Activated naive CD4-positive, alpha-beta T cell treated with anti-CD3 and anti-CD28 coated beads, Interleukin-2, amount 10 ng/mL, durations not matched to agents 7 days and 5 days (primary cell): ENCODE data around the gene GRK7.
A peak's percentile ranks its signal among the peaks of the same experiment; 100 is the strongest.
"Not testable (repeated sequence)": the region's sequence is repeated elsewhere in the genome, so short reads cannot be mapped to it uniquely, and the experiment has no call there.

Source experiments
- CTCF ChIA-PET: fragments of 350-600 bp; sonication (Branson Sonifier 250); formaldehyde crosslinking; loops from one replicate; lab custom pipeline; 2021; ENCODE audit warnings: antibody characterized with exemption; lab: Charles Lee
- DNase-seq: peaks from one replicate; pipeline ENCODE4 v3.0.0-alpha.2; 2020
- H3K27ac Mint-ChIP-seq: one replicate; pipeline ENCODE4 v1.8.0; 2021; ENCODE audit warnings: mild to moderate bottlenecking, moderate library complexity, mixed read lengths
- H3K27me3 Mint-ChIP-seq: one replicate; pipeline ENCODE4 v1.8.0; 2021; ENCODE audit warnings: mild to moderate bottlenecking, mixed read lengths
- H3K36me3 Mint-ChIP-seq: one replicate; pipeline ENCODE4 v1.8.0; 2021; ENCODE audit warnings: mixed read lengths
- H3K4me1 Mint-ChIP-seq: one replicate; pipeline ENCODE4 v1.8.0; 2021; ENCODE audit warnings: mixed read lengths
- H3K4me3 Mint-ChIP-seq: one replicate; pipeline ENCODE4 v1.8.0; 2021; ENCODE audit warnings: mild to moderate bottlenecking, moderate library complexity, mixed read lengths
- H3K9me3 Mint-ChIP-seq: one replicate; pipeline ENCODE4 v1.8.0; 2021; ENCODE audit warnings: mixed read lengths

The GRK7 gene

DNA sequence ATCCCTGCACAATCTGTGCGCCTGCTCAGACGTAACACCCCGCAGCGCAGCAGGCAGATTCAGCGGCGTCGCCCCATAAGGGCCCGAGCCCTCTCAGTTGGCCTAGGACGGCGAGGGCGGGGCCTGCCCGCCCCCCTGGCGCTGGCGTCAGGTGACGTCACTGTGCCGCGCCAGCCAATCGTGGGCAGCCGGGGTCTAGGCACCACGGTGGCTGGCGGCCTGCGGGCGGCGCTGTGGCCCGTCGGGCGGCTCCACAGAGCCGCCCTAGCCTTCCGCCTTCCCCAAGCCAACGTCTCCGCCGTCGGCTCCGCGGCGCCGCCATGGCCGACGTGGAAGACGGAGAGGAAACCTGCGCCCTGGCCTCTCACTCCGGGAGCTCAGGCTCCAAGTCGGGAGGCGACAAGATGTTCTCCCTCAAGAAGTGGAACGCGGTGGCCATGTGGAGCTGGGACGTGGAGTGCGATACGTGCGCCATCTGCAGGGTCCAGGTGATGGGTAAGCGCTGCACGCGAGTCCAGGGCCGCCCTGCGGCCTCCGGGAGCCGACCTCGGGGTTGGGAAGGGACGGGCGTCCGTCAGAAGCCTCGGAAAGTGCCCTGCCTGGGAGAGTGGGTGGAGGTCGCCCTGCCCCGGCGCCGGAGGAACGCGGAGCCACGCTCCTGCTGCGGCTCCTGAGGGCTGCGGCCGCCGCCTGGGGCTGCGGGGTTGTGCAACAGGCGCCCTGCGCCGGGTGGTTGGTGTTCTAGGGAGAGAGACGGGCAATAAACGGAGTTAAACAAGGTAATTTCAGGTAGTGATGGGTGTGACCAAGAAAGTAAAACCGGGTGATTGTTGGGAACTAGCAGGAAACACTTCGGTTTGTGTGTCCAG, 25.0 kb upstream of the GRK7 start, which contains the start of gene RNF7:
Gene RNF7 (plus strand): TSS at position 277 of the 869 bp plus-strand sequence. CDS start 44 bp downstream, at position 321.
- H3K27ac Mint-ChIP-seq, result peak within 1 kb of the TSS; percentile 99
- CTCF ChIA-PET, result interaction anchor here (0.6 to 3.4 kb wide), 16 partner anchors 10 to 373 kb away, joined by 3 to 42 read pairs (median 4); no protein-coding TSS in a partner anchor
- H3K4me3 Mint-ChIP-seq, result peak within 1 kb of the TSS; percentile 100
- no peaks in the 10 kb centered on the region for H3K9me3 Mint-ChIP-seq
- DNase-seq, result peak; percentile 96
- peaks cover 8% of the 10 kb centered on the region for H3K27me3 Mint-ChIP-seq
- peaks cover 42% of the 10 kb centered on the region for H3K4me1 Mint-ChIP-seq
- H3K36me3 Mint-ChIP-seq, result peaks cover 13% of the 10 kb centered on the region

DNA sequence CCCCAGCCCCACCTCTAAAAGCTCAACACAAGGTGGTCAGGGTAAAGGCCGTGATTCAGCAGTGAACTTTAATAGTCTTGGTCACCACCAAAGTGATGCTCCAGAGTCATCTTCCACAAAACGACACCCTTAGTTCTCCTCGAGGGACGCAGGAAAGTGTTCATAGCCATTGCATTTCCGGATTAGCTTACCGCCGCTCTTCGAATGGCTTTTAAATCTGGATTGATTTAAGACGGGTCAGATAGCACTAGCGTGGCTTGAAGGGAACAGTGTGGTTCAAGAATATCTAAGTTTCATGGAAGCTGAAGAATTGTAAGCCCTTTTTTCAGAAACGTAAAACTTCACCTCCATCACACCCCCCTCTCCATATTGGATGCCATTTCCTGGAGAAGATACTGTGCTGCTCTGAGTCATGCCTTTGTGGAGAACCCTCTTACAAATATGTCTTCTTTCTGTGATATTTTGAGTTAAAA, 24.3 kb upstream of the GRK7 start:
- peak; percentile 35 for DNase-seq
- H3K4me3 Mint-ChIP-seq, result peak overlapping the region; percentile 100
- peak overlapping the region; percentile 99 for H3K27ac Mint-ChIP-seq
- peaks cover 13% of the 10 kb centered on the region for H3K36me3 Mint-ChIP-seq
- peaks cover 8% of the 10 kb centered on the region for H3K27me3 Mint-ChIP-seq
- no peaks in the 10 kb centered on the region for H3K9me3 Mint-ChIP-seq
- peaks cover 42% of the 10 kb centered on the region for H3K4me1 Mint-ChIP-seq
- CTCF ChIA-PET, result interaction anchor here (0.6 to 3.4 kb wide), 16 partner anchors 10 to 372 kb away, joined by 3 to 42 read pairs (median 4); no protein-coding TSS in a partner anchor

DNA sequence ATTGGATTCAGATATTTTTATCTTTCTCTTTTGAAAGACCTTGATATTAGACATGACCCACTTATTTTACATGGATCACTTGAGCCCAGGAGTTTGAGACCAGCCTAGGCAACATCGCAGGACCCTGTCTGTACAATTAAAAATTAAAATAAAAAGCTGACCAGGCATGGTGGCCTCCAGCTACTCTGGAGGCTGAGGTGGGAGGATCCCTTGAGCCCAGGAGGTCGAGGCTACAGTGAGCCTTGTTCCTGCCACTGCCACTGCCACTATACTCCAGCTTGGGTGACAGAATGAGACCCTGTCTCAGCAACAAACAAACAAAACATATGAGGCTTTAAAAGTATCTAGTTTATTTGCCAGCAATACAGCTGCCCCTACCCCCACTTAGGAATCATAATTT, 23.5 kb upstream of the GRK7 start:
- no peaks in the 10 kb centered on the region for H3K9me3 Mint-ChIP-seq
- H3K27me3 Mint-ChIP-seq, result peaks cover 4% of the 10 kb centered on the region
- H3K27ac Mint-ChIP-seq, result peak overlapping the region; percentile 11
- peak overlapping the region; percentile 100 for H3K4me3 Mint-ChIP-seq
- no peak for DNase-seq
- H3K36me3 Mint-ChIP-seq, result peaks cover 20% of the 10 kb centered on the region
- peaks cover 45% of the 10 kb centered on the region for H3K4me1 Mint-ChIP-seq
- CTCF ChIA-PET, result interaction anchor here (1.7 to 3.4 kb wide), 5 partner anchors 13 to 174 kb away, joined by 3 to 42 read pairs (median 10); no protein-coding TSS in a partner anchor

DNA sequence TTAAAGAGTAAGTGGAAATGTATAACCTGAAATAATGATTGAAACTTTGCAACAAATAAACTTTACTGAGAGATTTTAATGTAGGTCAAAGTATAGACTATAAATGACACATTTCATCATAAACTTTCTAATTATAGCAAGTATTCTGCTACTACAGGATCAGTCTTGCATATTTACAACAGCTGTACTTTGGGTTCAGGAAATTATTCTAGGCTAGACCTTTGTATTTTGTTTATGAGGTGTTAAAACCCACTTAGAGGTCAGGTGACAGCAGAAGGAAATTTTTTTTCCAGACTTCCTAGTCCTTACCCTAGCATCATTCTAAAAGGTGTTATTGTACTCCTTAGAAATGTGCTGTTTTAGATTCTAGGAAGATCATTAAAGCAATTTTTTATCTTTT, 22.9 kb upstream of the GRK7 start:
- Mint-ChIP-seq H3K4me1 (peaks cover 45% of the 10 kb centered on the region), H3K36me3 (peaks cover 23% of the 10 kb centered on the region)

DNA sequence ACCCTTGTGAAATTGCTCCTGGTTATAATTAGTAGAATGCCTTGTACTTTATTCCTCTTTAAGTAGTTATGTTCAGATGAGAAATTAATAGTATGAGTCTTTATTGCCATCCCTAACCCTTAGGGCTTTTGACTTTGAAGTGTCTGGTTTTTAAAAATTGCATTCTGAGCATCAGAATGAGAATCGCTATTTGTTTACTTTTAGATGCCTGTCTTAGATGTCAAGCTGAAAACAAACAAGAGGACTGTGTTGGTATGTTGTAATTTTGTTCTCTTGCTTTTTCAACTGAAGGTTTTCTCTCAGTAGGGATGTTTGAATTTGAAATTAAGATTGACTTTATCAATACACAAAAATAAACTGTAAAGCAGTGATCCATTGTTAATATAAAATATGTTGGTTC, 19.9 kb upstream of the GRK7 start:
- Mint-ChIP-seq H3K4me3 (no peak overlapping the region), H3K36me3 (peaks cover 44% of the 10 kb centered on the region), H3K27me3 (no peaks in the 10 kb centered on the region), H3K27ac (no peak overlapping the region), H3K4me1 (peaks cover 32% of the 10 kb centered on the region), H3K9me3 (no peaks in the 10 kb centered on the region)
- no peak for DNase-seq
- CTCF ChIA-PET, result no interaction called here

More for the DNA sequence above, 22.9 kb upstream of the GRK7 start:
- no peaks in the 10 kb centered on the region for H3K9me3 Mint-ChIP-seq
- DNase-seq, result no peak
- peaks cover 4% of the 10 kb centered on the region for H3K27me3 Mint-ChIP-seq
- CTCF ChIA-PET, result interaction anchor here (1.7 to 3.4 kb wide), 3 partner anchors 12 to 134 kb away, joined by 3 to 42 read pairs (median 9); no protein-coding TSS in a partner anchor
- H3K27ac Mint-ChIP-seq, result no peak overlapping the region
- no peak overlapping the region for H3K4me3 Mint-ChIP-seq

DNA sequence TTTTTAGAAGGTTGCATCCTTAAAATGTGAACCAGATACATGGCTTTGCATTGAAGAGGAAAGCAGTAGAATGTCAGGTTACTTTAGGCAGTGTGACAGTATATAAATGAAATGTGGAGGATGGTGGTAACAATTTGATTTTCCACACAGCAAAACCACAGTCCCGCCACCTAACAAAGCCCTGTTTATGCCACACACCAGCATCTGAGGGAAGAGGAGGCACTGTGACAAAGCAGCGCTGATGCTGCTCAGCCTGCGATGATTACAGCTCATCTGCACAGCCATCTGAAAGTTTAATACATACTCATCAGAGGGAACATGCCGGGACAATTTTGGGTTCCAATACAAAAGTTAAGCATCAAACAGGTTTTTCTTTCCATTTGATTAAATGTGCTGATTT, 16.2 kb upstream of the GRK7 start:
- Mint-ChIP-seq H3K27me3 (no peaks in the 10 kb centered on the region), H3K4me1 (peaks cover 7% of the 10 kb centered on the region), H3K9me3 (no peaks in the 10 kb centered on the region), H3K27ac (no peak overlapping the region), H3K4me3 (no peak overlapping the region), H3K36me3 (peaks cover 44% of the 10 kb centered on the region)
- no peak for DNase-seq
- CTCF ChIA-PET, result no interaction called here

DNA sequence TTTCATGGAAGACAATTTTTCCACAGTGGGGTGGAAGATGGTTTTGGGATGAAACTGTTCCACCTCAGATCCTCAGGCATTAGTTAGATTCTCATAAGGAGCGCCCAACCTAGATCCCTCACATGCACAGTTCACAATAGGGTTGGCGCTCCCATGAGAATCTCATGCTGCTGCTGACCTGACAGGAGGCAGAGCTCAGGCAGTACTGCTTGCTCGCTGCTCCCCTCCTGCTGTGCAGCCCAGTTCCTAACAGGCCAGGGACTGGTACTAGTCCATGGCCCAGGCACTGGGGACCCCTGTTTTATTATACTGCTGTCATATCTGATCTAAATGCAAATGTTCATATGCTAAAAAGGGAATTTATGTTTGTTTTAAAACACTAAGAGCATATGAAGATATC, 9.8 kb upstream of the GRK7 start:
- Mint-ChIP-seq H3K36me3 (peaks cover 11% of the 10 kb centered on the region), H3K4me1 (no peaks in the 10 kb centered on the region), H3K27ac (no peak overlapping the region), H3K9me3 (no peaks in the 10 kb centered on the region), H3K4me3 (no peak overlapping the region), H3K27me3 (no peaks in the 10 kb centered on the region)
- no peak for DNase-seq
- CTCF ChIA-PET, result interaction anchor here (1.3 to 1.7 kb wide), 2 partner anchors 12 to 14 kb away, joined by 3 to 9 read pairs; partner anchors contain the start of gene RNF7

DNA sequence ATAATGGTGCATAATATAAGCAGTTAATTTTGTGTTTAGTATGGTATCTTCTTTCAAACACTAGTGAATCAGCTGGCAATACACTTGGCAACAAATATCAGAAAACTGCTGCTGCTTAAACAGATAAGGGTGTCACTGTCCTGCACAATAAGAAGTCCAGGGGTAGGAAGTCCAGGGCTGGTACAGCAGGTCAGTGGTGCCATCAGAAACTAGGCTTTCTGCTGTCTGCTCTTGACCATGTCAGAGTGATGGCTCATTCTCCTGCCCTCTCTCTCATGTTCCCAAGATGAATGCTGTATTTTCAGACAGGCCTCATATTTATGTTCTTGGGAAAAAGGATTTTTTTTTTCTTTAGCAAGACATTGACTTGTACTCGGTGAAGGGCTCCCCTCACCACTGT, 9.2 kb upstream of the GRK7 start:
- Mint-ChIP-seq H3K4me3 (no peak overlapping the region), H3K36me3 (peaks cover 8% of the 10 kb centered on the region), H3K27me3 (no peaks in the 10 kb centered on the region), H3K27ac (no peak overlapping the region), H3K9me3 (no peaks in the 10 kb centered on the region), H3K4me1 (no peaks in the 10 kb centered on the region)
- CTCF ChIA-PET, result no interaction called here
- no peak for DNase-seq

DNA sequence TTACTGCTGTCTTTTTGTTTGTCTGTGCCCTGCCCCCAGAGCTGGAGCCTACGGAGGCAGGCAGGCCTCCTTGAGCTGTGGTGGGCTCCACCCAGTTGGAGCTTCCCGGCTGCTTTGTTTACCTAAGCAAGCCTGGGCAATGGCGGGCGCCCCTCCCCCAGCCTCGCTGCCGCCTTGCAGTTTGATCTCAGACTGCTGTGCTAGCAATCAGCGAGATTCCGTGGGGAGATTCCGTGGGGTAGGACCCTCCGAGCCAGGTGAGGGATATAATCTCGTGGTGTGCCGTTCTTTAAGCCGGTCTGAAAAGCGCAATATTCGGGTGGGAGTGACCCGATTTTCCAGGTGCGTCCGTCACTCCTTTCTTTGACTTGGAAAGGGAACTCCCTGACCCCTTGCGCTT, 656 bp upstream of the GRK7 start:
- H3K27me3 Mint-ChIP-seq, H3K36me3 Mint-ChIP-seq, CTCF ChIA-PET, H3K9me3 Mint-ChIP-seq, H3K4me1 Mint-ChIP-seq, H3K4me3 Mint-ChIP-seq, H3K27ac Mint-ChIP-seq, DNase-seq: not testable (repeated sequence)

DNA sequence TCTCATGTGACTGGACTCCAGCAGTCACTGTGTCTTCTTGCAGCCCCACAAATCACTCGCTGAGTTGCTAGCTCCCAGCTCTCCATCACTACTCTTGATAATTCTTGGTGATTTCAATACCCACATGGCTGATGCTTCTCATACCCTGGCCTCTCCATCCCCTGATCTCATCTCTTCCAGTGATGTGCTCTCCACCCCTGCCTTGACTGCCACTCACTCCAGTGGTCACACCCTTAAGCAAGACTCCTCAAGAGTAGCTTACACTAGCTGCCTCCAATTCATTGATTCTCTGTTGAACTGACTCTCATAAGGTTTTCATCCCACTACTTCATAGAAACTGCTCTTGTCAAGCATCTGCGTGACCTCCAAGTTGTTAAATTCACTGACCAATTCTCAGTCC, 837 bp downstream of the GRK7 start:
- no peak for DNase-seq
- Mint-ChIP-seq H3K9me3 (no peaks in the 10 kb centered on the region), H3K4me3 (no peak overlapping the region), H3K4me1 (peaks cover 14% of the 10 kb centered on the region), H3K27ac (no peak overlapping the region), H3K27me3 (no peaks in the 10 kb centered on the region), H3K36me3 (no peaks in the 10 kb centered on the region)
- CTCF ChIA-PET, result interaction anchor here (0.6 kb wide), 1 partner anchor 463 kb away, joined by 4 read pairs; no protein-coding TSS in a partner anchor

DNA sequence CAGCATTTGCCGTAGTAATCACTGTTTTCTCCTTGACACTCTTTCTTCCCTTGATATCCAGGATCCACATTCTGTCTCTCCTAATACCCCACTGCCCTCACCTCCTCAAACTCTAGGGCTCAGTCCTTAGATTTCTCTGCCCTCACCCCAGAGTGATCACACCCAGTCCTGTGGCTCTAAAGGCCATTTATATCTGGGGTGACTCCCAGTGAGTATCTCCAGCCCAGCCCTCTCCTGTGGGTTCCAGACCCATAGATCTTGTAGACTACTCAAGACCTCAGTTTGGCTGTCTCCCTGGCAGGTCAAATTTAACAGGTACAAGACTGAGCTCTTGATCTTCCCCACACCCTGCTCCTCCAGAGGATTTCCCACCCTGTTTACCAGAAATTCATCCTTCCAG, 1.3 kb downstream of the GRK7 start:
- H3K4me1 Mint-ChIP-seq, result peaks cover 14% of the 10 kb centered on the region
- H3K27ac Mint-ChIP-seq, result no peak overlapping the region
- CTCF ChIA-PET, result interaction anchor here (1.1 kb wide), 1 partner anchor 13 kb away, joined by 3 read pairs; no protein-coding TSS in a partner anchor
- H3K9me3 Mint-ChIP-seq, result no peaks in the 10 kb centered on the region
- no peak for DNase-seq
- no peaks in the 10 kb centered on the region for H3K36me3 Mint-ChIP-seq
- no peak overlapping the region for H3K4me3 Mint-ChIP-seq
- H3K27me3 Mint-ChIP-seq, result no peaks in the 10 kb centered on the region

DNA sequence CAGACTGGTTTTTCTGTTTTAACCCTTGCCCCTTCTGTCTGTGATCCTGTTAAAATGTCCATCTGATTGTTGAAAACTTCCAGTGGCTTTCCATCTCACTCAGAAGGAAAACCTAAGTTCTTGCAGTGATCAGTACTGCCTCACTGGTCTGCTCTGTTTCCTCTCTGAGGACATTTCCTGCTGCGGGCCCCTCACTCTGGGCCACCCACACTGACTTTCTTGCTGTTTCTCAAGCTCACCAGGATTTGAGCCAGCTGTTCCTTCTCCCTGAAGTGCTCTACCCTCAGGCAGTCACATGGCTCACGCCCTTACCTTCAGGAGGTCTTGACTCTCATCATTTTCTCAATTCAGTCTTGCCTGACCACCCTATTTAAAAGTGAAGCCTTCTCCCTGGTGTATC, 1.8 kb downstream of the GRK7 start:
- Mint-ChIP-seq H3K4me3 (no peak overlapping the region), H3K27me3 (no peaks in the 10 kb centered on the region), H3K36me3 (no peaks in the 10 kb centered on the region), H3K9me3 (no peaks in the 10 kb centered on the region), H3K4me1 (peaks cover 14% of the 10 kb centered on the region), H3K27ac (no peak overlapping the region)
- CTCF ChIA-PET, result interaction anchor here (0.6 to 1.4 kb wide), 4 partner anchors 10 to 148 kb away, joined by 3 read pairs; no protein-coding TSS in a partner anchor
- no peak for DNase-seq

DNA sequence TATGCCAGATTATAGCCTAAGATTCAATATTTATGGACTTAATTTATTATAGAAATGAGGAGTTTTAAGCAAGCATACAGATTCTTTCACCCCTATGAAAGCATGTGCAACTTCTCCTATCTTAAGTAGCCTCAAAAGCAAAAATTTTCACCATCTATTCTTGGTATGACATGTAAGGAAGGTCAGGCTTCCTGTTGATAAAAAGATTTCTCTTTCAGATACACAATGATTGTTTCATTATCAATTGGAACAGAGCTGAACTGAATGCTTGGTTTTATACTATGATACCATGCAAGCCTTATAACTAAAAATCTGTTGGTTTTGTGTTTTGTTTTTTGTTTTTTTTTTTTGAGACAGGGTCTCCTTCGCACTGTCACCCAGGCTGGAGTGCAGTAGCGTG, 3.9 kb downstream of the GRK7 start:
- CTCF ChIA-PET, result no interaction called here
- Mint-ChIP-seq H3K4me1 (peaks cover 14% of the 10 kb centered on the region), H3K27me3 (no peaks in the 10 kb centered on the region), H3K9me3 (no peaks in the 10 kb centered on the region), H3K27ac (no peak overlapping the region), H3K4me3 (no peak overlapping the region), H3K36me3 (no peaks in the 10 kb centered on the region)
- no peak for DNase-seq

DNA sequence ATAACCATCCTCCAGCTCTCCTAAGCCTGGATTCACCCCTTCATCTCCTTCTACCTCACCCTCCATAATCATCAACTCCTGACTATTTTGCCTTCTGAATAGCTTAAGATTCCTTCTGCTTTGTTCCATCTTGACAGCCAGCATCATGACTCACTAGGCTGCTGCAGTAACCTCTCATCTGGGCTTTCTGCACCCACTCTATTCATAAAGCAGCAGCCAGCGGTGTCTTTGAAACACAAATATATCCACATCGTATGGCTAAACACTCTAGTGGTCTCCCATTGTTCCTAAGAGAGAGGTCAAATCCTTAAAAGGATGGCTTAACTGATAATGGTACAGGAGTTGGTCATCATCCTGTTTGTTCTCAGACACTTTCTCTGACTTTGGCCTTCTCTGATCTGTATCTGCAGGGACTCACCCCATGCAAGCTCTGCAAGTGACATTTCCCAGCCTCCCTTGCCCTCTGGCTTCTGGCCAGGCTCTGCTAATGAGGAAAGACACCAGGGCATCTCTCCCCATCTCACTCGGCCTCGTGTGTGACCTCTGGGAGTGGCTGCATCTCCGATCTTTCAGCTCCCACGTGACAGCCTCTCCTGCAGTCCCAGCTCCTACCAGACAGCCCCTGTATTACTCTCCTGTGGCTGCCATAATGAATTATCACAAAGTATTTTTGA, 6.2 kb downstream of the GRK7 start:
- no peaks in the 10 kb centered on the region for H3K9me3 Mint-ChIP-seq
- no peaks in the 10 kb centered on the region for H3K27me3 Mint-ChIP-seq
- H3K4me1 Mint-ChIP-seq, result peaks cover 14% of the 10 kb centered on the region
- no peak for DNase-seq
- H3K4me3 Mint-ChIP-seq, result no peak overlapping the region
- no peaks in the 10 kb centered on the region for H3K36me3 Mint-ChIP-seq
- no peak overlapping the region for H3K27ac Mint-ChIP-seq
- CTCF ChIA-PET, result no interaction called here
